Prostate gland (tissue), 2 donors: ENCODE results near the gene OR10G2. TPM values are rescaled to one million over a fixed set of nuclear protein-coding genes. Genes with fewer than 3 reads are reported as not detected.

Experiments used
- DNase-seq: peaks from one replicate; pipeline ENCODE4 v3.0.0-alpha.2; 2019; ENCODE audit warnings: low spot score
- H3K27ac ChIP-seq, 2 donors: fragments of 200-600 bp; sonication (generic); 2 replicates each; pipeline ENCODE4 v1.5.1; 2017 to 2019
- H3K27me3 ChIP-seq: fragments of 200-600 bp; sonication (generic); replicated peaks from 2 replicates; pipeline ENCODE4 v1.5.1; 2019; ENCODE audit not compliant: insufficient read depth
- H3K36me3 ChIP-seq, 2 donors: fragments of 200-600 bp; sonication (generic); 1 replicate in 1 of 2; 2 replicates in 1 of 2; pipeline versions ENCODE4 v1.5.1 to v1.8.1; 2017 to 2019
- H3K4me1 ChIP-seq: fragments of 200-600 bp; sonication (generic); replicated peaks from 2 replicates; pipeline ENCODE4 v1.5.1; 2019
- H3K4me3 ChIP-seq, 2 donors: fragments of 200-600 bp; sonication (generic); 2 replicates each; pipeline ENCODE4 v1.5.1; 2017 to 2019
- H3K9me3 ChIP-seq: fragments of 200-600 bp; sonication (generic); 2 replicates; pipeline ENCODE4 v1.5.1; 2017
- POLR2A ChIP-seq: fragments of 450-650 bp; IDR thresholded peaks from one replicate; pipeline ENCODE4 v1.6.1; 2016; ENCODE audit warnings: antibody characterized with exemption, mild to moderate bottlenecking
- POLR2AphosphoS5 ChIP-seq: sonication (generic); formaldehyde crosslinking; IDR thresholded peaks from one replicate; pipeline ENCODE4 v1.6.1; 2017; ENCODE audit warnings: antibody characterized with exemption
- WGBS: methylation state at CpG from one replicate; pipeline ENCODE4 v1.1.5; 2018; 5-methylcytosine and 5-hydroxymethylcytosine counted together
- intact Hi-C: fragments of 100-400 bp; cut with DNase I; formaldehyde crosslinking; loops from one replicate; pipeline ENCODE4 v1.14.2; 2022
- total RNA-seq, 2 donors: library from RNA; depleted of rRNA; stranded (reverse); fragments of >200 nt; gene quantifications; one replicate each; pipeline ENCODE4 v1.1.0, GENCODE V29; 2016
- TF ChIP-seq, protein P1 (sequence below), 4 experiments: fragments of 200-600 bp in 2 of 4; fragments of 450-650 bp in 2 of 4; sonication (generic) in 2 of 4; IDR thresholded peaks; 1 replicate in 3 of 4; 2 replicates in 1 of 4; pipeline ENCODE4 v1.5.1; 2016 to 2019; ENCODE audit warnings: antibody characterized with exemption in 4 of 4, mild to moderate bottlenecking in 2 of 4, moderate library complexity in 2 of 4

The OR10G2 gene
- total RNA-seq, 2 donors from 2014 or later, result not detected

GRCh38 chr14:21653331-21653885, 18.7 kb upstream of the OR10G2 start, which contains the start of gene OR4E2:
TSS of gene OR4E2 (plus strand) at chr14:21653835. CDS start at chr14:21665083, 11,248 bp downstream.
- 84% methylated on average over 2 of the region's 2 CpGs for WGBS
- Histone ChIP-seq H3K9me3 (no peaks in the 10 kb centered on the region), H3K36me3 (no peaks in the 10 kb centered on the region), H3K4me3 (no peak within 1 kb of the TSS), H3K27me3 (no peaks in the 10 kb centered on the region), H3K27ac (no peak within 1 kb of the TSS), H3K4me1 (no peaks in the 10 kb centered on the region)
- no peak for TF ChIP-seq POLR2AphosphoS5
- TF ChIP-seq, protein P1, sequence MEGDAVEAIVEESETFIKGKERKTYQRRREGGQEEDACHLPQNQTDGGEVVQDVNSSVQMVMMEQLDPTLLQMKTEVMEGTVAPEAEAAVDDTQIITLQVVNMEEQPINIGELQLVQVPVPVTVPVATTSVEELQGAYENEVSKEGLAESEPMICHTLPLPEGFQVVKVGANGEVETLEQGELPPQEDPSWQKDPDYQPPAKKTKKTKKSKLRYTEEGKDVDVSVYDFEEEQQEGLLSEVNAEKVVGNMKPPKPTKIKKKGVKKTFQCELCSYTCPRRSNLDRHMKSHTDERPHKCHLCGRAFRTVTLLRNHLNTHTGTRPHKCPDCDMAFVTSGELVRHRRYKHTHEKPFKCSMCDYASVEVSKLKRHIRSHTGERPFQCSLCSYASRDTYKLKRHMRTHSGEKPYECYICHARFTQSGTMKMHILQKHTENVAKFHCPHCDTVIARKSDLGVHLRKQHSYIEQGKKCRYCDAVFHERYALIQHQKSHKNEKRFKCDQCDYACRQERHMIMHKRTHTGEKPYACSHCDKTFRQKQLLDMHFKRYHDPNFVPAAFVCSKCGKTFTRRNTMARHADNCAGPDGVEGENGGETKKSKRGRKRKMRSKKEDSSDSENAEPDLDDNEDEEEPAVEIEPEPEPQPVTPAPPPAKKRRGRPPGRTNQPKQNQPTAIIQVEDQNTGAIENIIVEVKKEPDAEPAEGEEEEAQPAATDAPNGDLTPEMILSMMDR (IDR thresholded peaks at IDR 0.05), result no peak
- TF ChIP-seq POLR2A, result no peak
- no peak for DNase-seq
- intact Hi-C loops, result no loop called here

- no peak overlapping the region for H3K27ac ChIP-seq
- no peaks in the 10 kb centered on the region for H3K27me3 ChIP-seq
- TF ChIP-seq POLR2AphosphoS5 (no peak), POLR2A (no peak)
- TF ChIP-seq, protein P1 (IDR thresholded peaks at IDR 0.05), result no peak
- no peak for DNase-seq
- WGBS, result 57% methylated on average over 1 of the region's 1 CpG
- intact Hi-C loops, result no loop called here
- H3K36me3 ChIP-seq, result no peaks in the 10 kb centered on the region
- H3K9me3 ChIP-seq, result no peaks in the 10 kb centered on the region
- H3K4me3 ChIP-seq, result no peak overlapping the region
- no peaks in the 10 kb centered on the region for H3K4me1 ChIP-seq
Observed at GRCh38 chr14:21652209-21652808, 17.6 kb upstream of the OR10G2 start.

GRCh38 chr14:21647380-21647779, 12.6 kb upstream of the OR10G2 start:
- H3K27ac ChIP-seq, result no peak overlapping the region
- H3K27me3 ChIP-seq, result no peaks in the 10 kb centered on the region
- H3K36me3 ChIP-seq, result no peaks in the 10 kb centered on the region
- H3K9me3 ChIP-seq, result no peaks in the 10 kb centered on the region
- no peak overlapping the region for H3K4me3 ChIP-seq
- TF ChIP-seq POLR2AphosphoS5 (no peak), POLR2A (no peak)
- TF ChIP-seq, protein P1 (IDR thresholded peaks at IDR 0.05), result no peak
- peak; percentile 25 for DNase-seq
- no peaks in the 10 kb centered on the region for H3K4me1 ChIP-seq
- intact Hi-C loops, result no loop called here

- TF ChIP-seq POLR2A (no peak), POLR2AphosphoS5 (no peak)
- TF ChIP-seq, protein P1 (IDR thresholded peaks at IDR 0.05), result no peak
- Histone ChIP-seq H3K4me3 (no peak overlapping the region), H3K27ac (no peak overlapping the region), H3K27me3 (no peaks in the 10 kb centered on the region), H3K36me3 (no peaks in the 10 kb centered on the region), H3K9me3 (no peaks in the 10 kb centered on the region), H3K4me1 (no peaks in the 10 kb centered on the region)
- 73% methylated on average over 5 of the region's 5 CpGs for WGBS
- no peak for DNase-seq
- intact Hi-C loops, result no loop called here
Observed at GRCh38 chr14:21643407-21643806, 8.7 kb upstream of the OR10G2 start.

DNA sequence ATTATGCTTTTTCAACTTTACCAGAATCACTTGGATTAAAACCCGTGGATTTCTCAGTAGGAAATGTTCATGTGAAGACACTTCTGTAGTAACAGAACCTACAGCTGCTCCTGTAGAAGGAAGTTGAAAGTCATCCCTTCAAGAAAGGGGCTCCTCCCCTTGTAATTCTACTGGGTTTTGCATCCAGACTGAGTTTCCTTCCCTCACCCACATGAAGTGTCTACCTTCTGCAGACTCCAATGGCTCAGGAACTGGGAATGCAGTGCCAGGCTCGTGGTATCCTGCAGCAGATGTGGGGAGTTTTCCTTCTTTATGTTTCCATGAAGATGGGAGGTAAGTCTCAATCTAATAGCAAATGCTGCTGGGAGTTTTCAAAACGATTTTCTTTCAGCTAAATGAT, 7.9 kb upstream of the OR10G2 start:
- intact Hi-C loops, result no loop called here
- Histone ChIP-seq H3K9me3 (no peaks in the 10 kb centered on the region), H3K27me3 (no peaks in the 10 kb centered on the region), H3K36me3 (no peaks in the 10 kb centered on the region), H3K4me1 (no peaks in the 10 kb centered on the region), H3K4me3 (no peak overlapping the region), H3K27ac (no peak overlapping the region)
- 70% methylated on average over 3 of the region's 3 CpGs for WGBS
- no peak for DNase-seq
- no peak for TF ChIP-seq POLR2A
- TF ChIP-seq POLR2AphosphoS5, result no peak
- TF ChIP-seq, protein P1 (IDR thresholded peaks at IDR 0.05), result no peak
